ENCODE results near the gene PCDHB7.
"Not testable (repeated sequence)": the region's sequence is repeated elsewhere in the genome, so short reads cannot be mapped to it uniquely, and the experiment has no call there.

DNA sequence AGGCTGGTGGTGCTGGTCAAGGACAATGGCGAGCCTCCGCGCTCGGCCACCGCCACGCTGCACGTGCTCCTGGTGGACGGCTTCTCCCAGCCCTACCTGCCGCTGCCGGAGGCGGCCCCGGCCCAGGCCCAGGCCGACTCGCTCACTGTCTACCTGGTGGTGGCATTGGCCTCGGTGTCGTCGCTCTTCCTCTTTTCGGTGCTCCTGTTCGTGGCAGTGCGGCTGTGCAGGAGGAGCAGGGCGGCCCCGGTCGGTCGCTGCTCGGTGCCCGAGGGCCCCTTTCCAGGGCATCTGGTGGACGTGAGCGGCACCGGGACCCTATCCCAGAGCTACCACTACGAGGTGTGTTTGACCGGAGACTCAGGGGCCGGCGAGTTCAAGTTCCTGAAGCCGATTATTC is 35.1 kb upstream of the PCDHB7 start:
- TF ChIP-seq, protein P1, sequence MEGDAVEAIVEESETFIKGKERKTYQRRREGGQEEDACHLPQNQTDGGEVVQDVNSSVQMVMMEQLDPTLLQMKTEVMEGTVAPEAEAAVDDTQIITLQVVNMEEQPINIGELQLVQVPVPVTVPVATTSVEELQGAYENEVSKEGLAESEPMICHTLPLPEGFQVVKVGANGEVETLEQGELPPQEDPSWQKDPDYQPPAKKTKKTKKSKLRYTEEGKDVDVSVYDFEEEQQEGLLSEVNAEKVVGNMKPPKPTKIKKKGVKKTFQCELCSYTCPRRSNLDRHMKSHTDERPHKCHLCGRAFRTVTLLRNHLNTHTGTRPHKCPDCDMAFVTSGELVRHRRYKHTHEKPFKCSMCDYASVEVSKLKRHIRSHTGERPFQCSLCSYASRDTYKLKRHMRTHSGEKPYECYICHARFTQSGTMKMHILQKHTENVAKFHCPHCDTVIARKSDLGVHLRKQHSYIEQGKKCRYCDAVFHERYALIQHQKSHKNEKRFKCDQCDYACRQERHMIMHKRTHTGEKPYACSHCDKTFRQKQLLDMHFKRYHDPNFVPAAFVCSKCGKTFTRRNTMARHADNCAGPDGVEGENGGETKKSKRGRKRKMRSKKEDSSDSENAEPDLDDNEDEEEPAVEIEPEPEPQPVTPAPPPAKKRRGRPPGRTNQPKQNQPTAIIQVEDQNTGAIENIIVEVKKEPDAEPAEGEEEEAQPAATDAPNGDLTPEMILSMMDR (IDR thresholded peaks at IDR 0.05): not testable (repeated sequence)
- TF ChIP-seq POLR2A (IDR thresholded peaks at IDR 0.05): not testable (repeated sequence)

All from adrenal gland (tissue), 5 donors.